ENCODE results near the gene MINDY4B.

MINDY4B gene

GRCh38 chr3:150843241-150843640 lies 62.0 kb downstream of the MINDY4B start:
- no peak for DNase-seq

DNA sequence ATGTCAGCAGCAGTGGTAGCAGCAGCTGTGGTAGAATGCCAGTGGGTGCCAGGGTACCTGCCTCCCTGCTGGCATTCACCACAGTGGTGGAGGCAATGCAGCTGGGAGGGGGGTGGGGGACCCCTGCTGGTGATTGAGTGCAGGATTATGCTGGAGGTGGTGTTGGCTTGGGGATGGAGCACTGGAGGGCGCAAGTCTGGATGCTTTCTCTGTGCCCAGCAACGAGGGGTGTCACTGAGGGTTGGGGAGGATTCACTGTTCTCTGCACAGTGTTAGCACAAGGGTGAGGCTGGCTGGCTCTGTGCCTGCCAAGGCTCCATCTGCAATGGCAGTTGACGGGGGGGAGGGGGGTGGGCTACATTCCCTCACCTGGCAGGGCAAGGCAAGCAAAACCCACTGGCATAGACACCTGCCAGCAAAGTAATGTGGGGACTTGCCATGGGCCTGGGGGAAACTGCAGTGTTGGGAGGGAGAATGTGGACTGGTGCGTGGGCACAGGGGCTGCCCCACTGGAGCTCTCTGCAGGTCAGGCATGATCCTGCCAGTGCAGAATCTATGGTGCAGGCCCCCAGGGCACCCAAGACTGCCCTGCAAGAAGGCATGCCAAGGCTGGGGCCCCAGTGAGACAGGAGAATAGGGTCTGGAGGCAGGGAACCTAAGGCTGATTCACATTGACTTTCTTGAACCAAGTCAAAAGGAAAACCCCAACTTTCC lies 64.3 kb downstream of the MINDY4B start:
- DNase-seq, result no peak

- DNase-seq, result no peak
These were observed 74.5 kb downstream of the MINDY4B start for GRCh38 chr3:150830745-150831144.

- DNase-seq, result no peak
These were observed 75.1 kb downstream of the MINDY4B start for GRCh38 chr3:150830094-150830681.

GRCh38 chr3:150829408-150829807 lies 75.8 kb downstream of the MINDY4B start:
- DNase-seq, result no peak

GRCh38 chr3:150828997-150829396 lies 76.2 kb downstream of the MINDY4B start:
- no peak for DNase-seq

DNA sequence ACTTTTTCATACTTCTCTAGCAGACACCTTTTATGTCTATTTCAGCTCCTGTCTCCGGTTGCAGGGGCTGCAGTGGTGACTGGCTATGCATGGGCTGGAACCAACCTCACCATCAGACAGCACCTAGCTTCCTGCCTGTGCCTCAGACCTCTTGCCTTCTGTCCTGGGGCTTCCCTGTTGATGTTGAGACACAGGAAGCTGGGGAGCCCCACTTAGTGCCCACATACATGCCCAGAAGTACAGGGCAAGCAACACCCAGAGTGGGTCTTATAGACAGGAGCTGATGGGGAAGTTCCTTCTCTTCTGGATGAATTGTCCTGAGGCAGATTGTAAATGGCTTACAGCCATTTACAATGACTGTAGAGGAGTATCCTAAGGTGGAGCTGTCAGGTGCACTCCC lies 77.0 kb downstream of the MINDY4B start:
- DNase-seq, result no peak

- DNase-seq, result no peak
These were observed 78.6 kb downstream of the MINDY4B start for GRCh38 chr3:150826466-150827282.

GRCh38 chr3:150825916-150826377 lies 79.3 kb downstream of the MINDY4B start:
- no peak for DNase-seq

- no peak for DNase-seq
These were observed 79.9 kb downstream of the MINDY4B start for GRCh38 chr3:150825192-150825915.

- DNase-seq, result no peak
These were observed 82.0 kb downstream of the MINDY4B start for GRCh38 chr3:150823277-150823676.

GRCh38 chr3:150822636-150823035 lies 82.6 kb downstream of the MINDY4B start:
- DNase-seq, result no peak
